ENCODE results near the gene MIAT.

DNA sequence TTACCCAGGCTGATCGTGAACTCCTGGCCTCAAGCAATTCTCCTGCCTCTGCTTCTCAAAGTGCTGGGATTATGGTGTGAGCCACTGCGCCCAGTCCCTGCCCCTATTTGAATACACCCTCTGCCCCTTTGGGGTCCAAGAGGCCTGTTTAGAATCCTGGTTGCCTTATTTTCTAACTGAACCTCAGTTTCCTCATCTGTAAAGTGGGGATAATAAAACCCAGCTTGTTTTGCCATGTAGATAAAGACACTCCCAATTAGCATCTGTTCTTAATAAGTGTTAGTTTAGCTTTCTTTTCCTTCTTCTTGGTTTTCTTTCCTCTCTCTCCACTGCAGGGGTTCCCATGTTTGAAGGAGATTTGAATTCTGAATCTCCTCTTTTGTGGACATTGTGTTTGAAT, 4.8 kb downstream of the MIAT start:
- TF ChIP-seq GATA2 (IDR thresholded peaks at IDR 0.05; ENCODE audit: low read depth, low read length), result no peak
- no peak for TF ChIP-seq GATA3 (IDR thresholded peaks at IDR 0.05; ENCODE audit: low read depth, low read length)

All from SH-SY5Y (cell line).